Activated T-cell treated with anti-CD3 and anti-CD28 coated beads, Interleukin-2, amount 50 U/mL, for 48 hours (primary cell): ENCODE results near the gene TMEM151A.
A peak's percentile ranks its signal among the peaks of the same experiment; 100 is the strongest.
"Not testable (repeated sequence)": the region's sequence is repeated elsewhere in the genome, so short reads cannot be mapped to it uniquely, and the experiment has no call there.

ENCODE experiments used
- DNase-seq, 2 experiments: peaks; one replicate each; pipeline ENCODE4 v3.0.0-alpha.2; 2020

TMEM151A gene

GRCh38 chr11:66291706-66292542, at the start of gene TMEM151A:
TSS of gene TMEM151A (plus strand) at chr11:66291894. CDS start at chr11:66292014, 120 bp downstream.
- no peak for DNase-seq

GRCh38 chr11:66242095-66242765, 49.5 kb upstream of the TMEM151A start:
- no peak for DNase-seq

GRCh38 chr11:66243782-66244535, 47.7 kb upstream of the TMEM151A start:
- DNase-seq, result no peak

- no peak for DNase-seq
These were observed 44.4 kb upstream of the TMEM151A start for GRCh38 chr11:66247295-66247694.

- no peak for DNase-seq
These were observed 43.9 kb upstream of the TMEM151A start for GRCh38 chr11:66247801-66248200.

GRCh38 chr11:66248903-66249302, 42.8 kb upstream of the TMEM151A start:
- no peak for DNase-seq

- DNase-seq, result no peak
These were observed 39.9 kb upstream of the TMEM151A start for GRCh38 chr11:66251809-66252208.

- DNase-seq, result not testable (repeated sequence)
These were observed 38.6 kb upstream of the TMEM151A start for GRCh38 chr11:66253081-66253480.

- no peak for DNase-seq
These were observed 33.2 kb upstream of the TMEM151A start for GRCh38 chr11:66258473-66258893.

GRCh38 chr11:66259225-66259624, 32.5 kb upstream of the TMEM151A start:
- DNase-seq, result no peak

- DNase-seq, result no peak
These were observed 31.7 kb upstream of the TMEM151A start for GRCh38 chr11:66259956-66260355.

- no peak for DNase-seq
These were observed 30.1 kb upstream of the TMEM151A start for GRCh38 chr11:66261578-66261977.

GRCh38 chr11:66262191-66262590, 29.5 kb upstream of the TMEM151A start:
- DNase-seq, result no peak

GRCh38 chr11:66262696-66263095, 29.0 kb upstream of the TMEM151A start:
- DNase-seq, result no peak

GRCh38 chr11:66263231-66263630, 28.5 kb upstream of the TMEM151A start:
- no peak for DNase-seq

GRCh38 chr11:66263785-66264184, 27.9 kb upstream of the TMEM151A start:
- no peak for DNase-seq

- no peak for DNase-seq
These were observed 27.3 kb upstream of the TMEM151A start for GRCh38 chr11:66264383-66264782.

- peak; percentile 68 to 72 for DNase-seq
These were observed 26.8 kb upstream of the TMEM151A start for GRCh38 chr11:66264914-66265313.

GRCh38 chr11:66265531-66266377, 25.9 kb upstream of the TMEM151A start:
- no peak for DNase-seq

GRCh38 chr11:66266378-66267038, 25.2 kb upstream of the TMEM151A start:
- no peak for DNase-seq

GRCh38 chr11:66267039-66267378, 24.7 kb upstream of the TMEM151A start:
- no peak for DNase-seq
